UCSD-AML1 (cell line): ENCODE data around the gene SEMA6A.
A peak's percentile ranks its signal among the peaks of the same experiment; 100 is the strongest.
"Not testable (repeated sequence)": the region's sequence is repeated elsewhere in the genome, so short reads cannot be mapped to it uniquely, and the experiment has no call there.

ENCODE experiments used
- DNase-seq: peaks from one replicate; lab custom pipeline; 2025; ENCODE audit not compliant: unreplicated experiment; lab: John Stamatoyannopoulos, UW

The SEMA6A gene

GRCh38 chr5:116554764-116555163, 19.9 kb downstream of the SEMA6A start:
- DNase-seq, result no peak

GRCh38 chr5:116553366-116553765, 21.3 kb downstream of the SEMA6A start:
- DNase-seq, result no peak

- DNase-seq, result no peak
Measured at GRCh38 chr5:116550082-116550481, 24.5 kb downstream of the SEMA6A start.

GRCh38 chr5:116546743-116547124, 27.9 kb downstream of the SEMA6A start:
- no peak for DNase-seq

- DNase-seq, result no peak
Measured at GRCh38 chr5:116546033-116546742, 28.4 kb downstream of the SEMA6A start.

GRCh38 chr5:116545465-116545864, 29.2 kb downstream of the SEMA6A start:
- DNase-seq, result not testable (repeated sequence)

- DNase-seq, result no peak
Measured at GRCh38 chr5:116544531-116545241, 29.9 kb downstream of the SEMA6A start.

- no peak for DNase-seq
Measured at GRCh38 chr5:116543501-116543900, 31.1 kb downstream of the SEMA6A start.

- DNase-seq, result peak; percentile 12
Measured at GRCh38 chr5:116542619-116543018, 32.0 kb downstream of the SEMA6A start.

GRCh38 chr5:116539222-116539621, 35.4 kb downstream of the SEMA6A start:
- DNase-seq, result no peak

- no peak for DNase-seq
Measured at GRCh38 chr5:116536316-116537083, 38.1 kb downstream of the SEMA6A start.

- peak; percentile 16 for DNase-seq
Measured at GRCh38 chr5:116534964-116535651, 39.5 kb downstream of the SEMA6A start.

GRCh38 chr5:116532762-116533525, 41.7 kb downstream of the SEMA6A start:
- no peak for DNase-seq

GRCh38 chr5:116531635-116532034, 43.0 kb downstream of the SEMA6A start:
- no peak for DNase-seq

GRCh38 chr5:116531117-116531516, 43.5 kb downstream of the SEMA6A start:
- no peak for DNase-seq

GRCh38 chr5:116530276-116530675, 44.3 kb downstream of the SEMA6A start:
- no peak for DNase-seq

GRCh38 chr5:116529615-116530014, 45.0 kb downstream of the SEMA6A start:
- no peak for DNase-seq

GRCh38 chr5:116528519-116529234, 45.9 kb downstream of the SEMA6A start:
- DNase-seq, result no peak

GRCh38 chr5:116527582-116527981, 47.0 kb downstream of the SEMA6A start:
- DNase-seq, result no peak

- no peak for DNase-seq
Measured at GRCh38 chr5:116525674-116526073, 48.9 kb downstream of the SEMA6A start.
